Transverse colon (tissue), 4 donors: ENCODE data around the gene PAOX.

Experiments used
- CTCF ChIP-seq, 5 experiments: fragments of 200-600 bp in 3 of 5; fragments of 450-650 bp in 2 of 5; sonication (generic) in 3 of 5; IDR thresholded peaks; 1 replicate in 2 of 5; 2 replicates in 3 of 5; pipeline ENCODE4 v1.5.1; 2016 to 2017; ENCODE audit warnings: antibody characterized with exemption in 5 of 5, inconsistent platforms in 3 of 5, mild to moderate bottlenecking in 2 of 5, moderate library complexity in 1 of 5
- EP300 ChIP-seq: sonication (generic); formaldehyde crosslinking; IDR thresholded peaks from one replicate; pipeline ENCODE4 v1.6.1; 2017; ENCODE audit warnings: antibody characterized with exemption, low read depth
- POLR2A ChIP-seq: fragments of 450-650 bp; IDR thresholded peaks from one replicate; pipeline ENCODE4 v1.6.1; 2016; ENCODE audit warnings: antibody characterized with exemption, mild to moderate bottlenecking, moderate library complexity
- POLR2AphosphoS5 ChIP-seq, 3 donors: sonication (generic); formaldehyde crosslinking; IDR thresholded peaks; one replicate each; pipeline ENCODE4 v1.6.1; 2016; ENCODE audit warnings: antibody characterized with exemption in 3 of 3

GRCh38 chr10:133372507-133372906 lies 6.6 kb upstream of the PAOX start:
- TF ChIP-seq CTCF (IDR thresholded peaks at IDR 0.05) (no peak), POLR2A (no peak), POLR2AphosphoS5 (IDR thresholded peaks at IDR 0.05) (no peak), EP300 (no peak)
